Peyer's patch (tissue), 4 donors: ENCODE data around the gene ZNF775. TPM values are rescaled to one million over a fixed set of nuclear protein-coding genes. Genes with fewer than 3 reads are reported as not detected.

Source experiments
- DNase-seq, 3 donors: peaks; one replicate each; pipeline ENCODE4 v3.0.0-alpha.2; 2017 to 2019
- H3K27ac ChIP-seq, 4 donors: fragments of 200-600 bp; sonication (generic); one replicate each; pipeline ENCODE4 v1.5.1; 2016 to 2019
- H3K27me3 ChIP-seq, 2 donors: fragments of 200-600 bp; sonication (generic); one replicate each; pipeline ENCODE4 v1.5.1; 2019
- H3K36me3 ChIP-seq, 3 donors: fragments of 200-600 bp; sonication (generic); one replicate each; pipeline ENCODE4 v1.5.1; 2016 to 2019
- H3K4me1 ChIP-seq, 4 donors: fragments of 200-600 bp; sonication (generic); one replicate each; pipeline ENCODE4 v1.5.1; 2016 to 2019
- H3K4me3 ChIP-seq, 4 donors: fragments of 200-600 bp; sonication (generic); 1 replicate in 3 of 4; 2 replicates in 1 of 4; pipeline ENCODE4 v1.5.1; 2016 to 2019; ENCODE audit warnings: mild to moderate bottlenecking in 1 of 4
- H3K9me3 ChIP-seq, 4 donors: fragments of 200-600 bp; sonication (generic); one replicate each; pipeline ENCODE4 v1.5.1; 2016 to 2019; ENCODE audit warnings: mild to moderate bottlenecking in 1 of 4
- POLR2A ChIP-seq, 2 donors: fragments of 450-650 bp; IDR thresholded peaks; one replicate each; pipeline ENCODE4 v1.5.1; 2017; ENCODE audit warnings: antibody characterized with exemption in 2 of 2, mild to moderate bottlenecking in 2 of 2, moderate library complexity in 2 of 2
- total RNA-seq, 4 donors: library from RNA; depleted of rRNA; stranded (reverse); fragments of >200 nt; gene quantifications; one replicate each; pipeline ENCODE4 v1.1.0, GENCODE V29; 2016
- TF ChIP-seq, protein P1 (sequence below), 6 experiments: fragments of 450-650 bp in 4 of 6; fragments of 200-600 bp in 2 of 6; sonication (generic) in 1 of 6; IDR thresholded peaks; one replicate each; pipeline ENCODE4 v1.5.1; 2017 to 2019; ENCODE audit warnings: antibody characterized with exemption in 6 of 6, mild to moderate bottlenecking in 3 of 6, moderate library complexity in 1 of 6

The ZNF775 gene
- total RNA-seq, 4 donors from 2014 or later: 1.7 to 2.8 (median 2.5) TPM

DNA sequence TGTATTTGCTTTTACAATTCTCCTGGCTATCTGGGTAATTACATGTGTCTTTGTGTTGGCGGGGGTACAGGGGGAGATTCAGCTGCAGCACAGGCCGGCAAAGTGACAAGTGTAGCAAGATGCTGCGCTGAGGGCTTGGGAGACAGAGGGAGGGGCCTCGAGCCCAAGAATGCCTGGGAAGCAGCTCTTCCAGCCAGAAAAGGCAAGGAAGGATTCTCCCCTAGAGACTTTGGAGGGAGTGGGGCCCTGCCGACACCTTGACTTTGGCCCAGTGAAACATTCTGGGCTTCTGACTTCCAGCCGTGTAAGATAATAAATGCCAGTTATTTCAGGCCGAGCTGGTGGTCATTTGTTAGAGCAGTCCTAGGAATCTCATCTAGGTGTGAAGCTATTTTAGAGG, 17.7 kb upstream of the ZNF775 start:
- no peak overlapping the region for H3K27ac ChIP-seq
- TF ChIP-seq, protein P1, sequence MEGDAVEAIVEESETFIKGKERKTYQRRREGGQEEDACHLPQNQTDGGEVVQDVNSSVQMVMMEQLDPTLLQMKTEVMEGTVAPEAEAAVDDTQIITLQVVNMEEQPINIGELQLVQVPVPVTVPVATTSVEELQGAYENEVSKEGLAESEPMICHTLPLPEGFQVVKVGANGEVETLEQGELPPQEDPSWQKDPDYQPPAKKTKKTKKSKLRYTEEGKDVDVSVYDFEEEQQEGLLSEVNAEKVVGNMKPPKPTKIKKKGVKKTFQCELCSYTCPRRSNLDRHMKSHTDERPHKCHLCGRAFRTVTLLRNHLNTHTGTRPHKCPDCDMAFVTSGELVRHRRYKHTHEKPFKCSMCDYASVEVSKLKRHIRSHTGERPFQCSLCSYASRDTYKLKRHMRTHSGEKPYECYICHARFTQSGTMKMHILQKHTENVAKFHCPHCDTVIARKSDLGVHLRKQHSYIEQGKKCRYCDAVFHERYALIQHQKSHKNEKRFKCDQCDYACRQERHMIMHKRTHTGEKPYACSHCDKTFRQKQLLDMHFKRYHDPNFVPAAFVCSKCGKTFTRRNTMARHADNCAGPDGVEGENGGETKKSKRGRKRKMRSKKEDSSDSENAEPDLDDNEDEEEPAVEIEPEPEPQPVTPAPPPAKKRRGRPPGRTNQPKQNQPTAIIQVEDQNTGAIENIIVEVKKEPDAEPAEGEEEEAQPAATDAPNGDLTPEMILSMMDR (IDR thresholded peaks at IDR 0.05): no peak
- no peak for TF ChIP-seq POLR2A (IDR thresholded peaks at IDR 0.05)
- H3K36me3 ChIP-seq: no peaks in the 10 kb centered on the region
- H3K4me3 ChIP-seq: no peak overlapping the region
- peak in 1 of 3 donors; percentile 22 for DNase-seq
- H3K9me3 ChIP-seq: no peaks in the 10 kb centered on the region
- peaks cover 0 to 5% (median 2%) of the 10 kb centered on the region in 4 donors for H3K4me1 ChIP-seq
- no peaks in the 10 kb centered on the region for H3K27me3 ChIP-seq

DNA sequence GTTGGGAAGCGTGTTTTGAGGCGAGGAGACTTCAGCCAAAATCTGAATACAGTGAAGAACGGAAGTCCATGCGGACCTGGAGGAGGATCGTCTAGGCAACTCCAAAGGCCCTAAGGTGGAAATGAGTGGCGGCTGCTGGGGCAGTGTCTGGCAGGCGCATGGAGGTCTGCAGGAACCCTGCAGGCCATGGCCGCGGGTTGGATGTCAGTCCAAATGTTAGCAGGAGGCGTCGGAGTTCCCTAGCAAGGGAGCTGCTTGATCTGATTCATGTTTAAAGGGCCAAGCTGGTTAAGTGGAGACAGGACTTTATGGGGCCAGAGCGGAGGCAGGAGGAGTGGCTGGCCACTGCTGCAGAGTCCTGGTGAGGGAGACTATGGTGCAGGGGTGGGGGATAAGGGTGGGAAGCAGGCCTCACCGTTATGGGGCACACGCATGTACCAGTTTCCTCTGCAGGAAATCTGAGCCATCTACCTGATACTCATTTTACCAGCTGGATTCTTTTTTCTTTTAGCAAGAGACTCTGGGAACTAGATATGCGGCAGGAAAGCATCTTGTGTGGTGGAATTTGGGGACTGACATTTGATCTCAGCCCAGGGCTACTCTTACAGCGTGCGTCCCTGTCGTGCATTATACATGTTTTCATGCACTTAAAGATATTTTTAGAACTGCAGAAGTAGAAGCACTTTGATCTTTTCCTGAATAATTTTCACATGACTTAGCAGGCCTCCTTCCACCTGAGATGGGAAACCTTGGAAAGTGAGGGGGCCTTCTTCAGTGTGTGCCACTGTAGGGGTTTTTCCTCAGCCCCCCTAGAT, 17.1 kb upstream of the ZNF775 start:
- no peak overlapping the region for H3K27ac ChIP-seq
- no peak overlapping the region for H3K4me3 ChIP-seq
- TF ChIP-seq, protein P1 (IDR thresholded peaks at IDR 0.05): no peak
- TF ChIP-seq POLR2A (IDR thresholded peaks at IDR 0.05): no peak
- H3K9me3 ChIP-seq: no peaks in the 10 kb centered on the region
- DNase-seq: peak in 1 of 3 donors; percentile 34
- no peaks in the 10 kb centered on the region for H3K36me3 ChIP-seq
- H3K4me1 ChIP-seq: peaks cover 0 to 5% (median 2%) of the 10 kb centered on the region in 4 donors
- H3K27me3 ChIP-seq: no peaks in the 10 kb centered on the region

DNA sequence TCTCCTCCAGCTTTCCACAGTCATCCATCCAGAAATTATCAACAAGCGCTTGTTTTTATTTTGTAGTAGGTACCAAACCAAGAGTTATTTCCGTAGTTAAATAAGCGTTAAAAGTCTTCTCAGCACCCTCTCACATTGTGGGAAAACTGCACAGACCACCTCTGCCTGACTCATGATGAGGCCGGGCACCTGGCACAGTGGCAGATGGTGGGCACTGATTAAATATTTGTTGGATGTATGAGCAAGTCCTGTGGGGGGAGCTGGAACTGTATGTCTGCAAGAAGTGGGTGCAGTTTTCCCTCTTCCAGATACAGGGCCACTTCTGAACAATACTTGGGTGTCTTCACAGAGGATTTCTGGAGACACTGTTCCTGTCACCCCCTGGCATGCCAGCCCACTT, 15.8 kb upstream of the ZNF775 start:
- no peaks in the 10 kb centered on the region for H3K27me3 ChIP-seq
- TF ChIP-seq, protein P1 (IDR thresholded peaks at IDR 0.05): no peak
- no peak for TF ChIP-seq POLR2A (IDR thresholded peaks at IDR 0.05)
- peaks cover 0 to 11% (median 8%) of the 10 kb centered on the region in 4 donors for H3K4me1 ChIP-seq
- H3K9me3 ChIP-seq: no peaks in the 10 kb centered on the region
- no peaks in the 10 kb centered on the region for H3K36me3 ChIP-seq
- DNase-seq: no peak
- H3K4me3 ChIP-seq: no peak overlapping the region
- peak overlapping the region in 1 of 4 donors; percentile 18 for H3K27ac ChIP-seq

DNA sequence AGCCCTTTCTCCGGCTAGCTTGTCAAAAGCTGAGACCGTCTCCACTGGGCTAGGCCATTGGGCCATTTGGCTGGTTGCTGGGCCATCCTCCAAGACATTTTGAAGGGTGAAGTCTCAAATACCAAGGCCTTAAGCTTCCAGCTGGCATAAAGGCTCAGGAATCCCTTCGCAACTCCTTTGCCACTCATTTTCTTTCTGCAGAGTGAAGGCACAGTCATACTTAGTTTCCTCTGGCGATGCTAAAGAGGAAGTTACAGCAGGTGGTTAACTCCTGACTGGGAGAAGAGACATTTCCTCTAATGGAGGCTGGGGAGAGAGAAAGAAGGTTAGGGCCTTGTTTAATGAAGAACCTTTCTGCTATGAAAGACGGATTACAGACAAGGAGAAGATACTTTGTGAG, 15.3 kb upstream of the ZNF775 start:
- H3K36me3 ChIP-seq: no peaks in the 10 kb centered on the region
- peak overlapping the region in 1 of 4 donors; percentile 18 for H3K27ac ChIP-seq
- no peak overlapping the region for H3K4me3 ChIP-seq
- TF ChIP-seq, protein P1 (IDR thresholded peaks at IDR 0.05): no peak
- TF ChIP-seq POLR2A (IDR thresholded peaks at IDR 0.05): no peak
- no peaks in the 10 kb centered on the region for H3K9me3 ChIP-seq
- H3K4me1 ChIP-seq: peaks cover 0 to 11% (median 8%) of the 10 kb centered on the region in 4 donors
- no peaks in the 10 kb centered on the region for H3K27me3 ChIP-seq
- no peak for DNase-seq

DNA sequence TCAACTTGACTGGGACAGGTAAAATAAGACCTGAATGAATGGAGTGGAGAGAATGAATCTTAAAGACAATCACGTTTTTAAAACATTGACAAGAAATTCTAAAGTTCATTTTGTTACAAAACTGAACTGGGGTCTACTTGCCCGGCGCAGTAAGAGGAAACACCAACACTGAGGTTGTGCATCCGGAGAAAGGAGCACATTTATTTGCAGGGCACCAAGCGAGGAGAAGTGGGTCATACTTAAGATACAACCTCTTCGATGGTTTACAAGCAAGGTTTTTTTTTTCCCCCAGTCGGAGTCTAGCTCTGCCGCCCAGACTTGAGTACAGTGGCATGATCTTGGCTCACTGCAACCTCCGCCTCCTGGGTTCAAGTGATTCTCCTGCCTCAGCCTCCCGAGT, 13.9 kb upstream of the ZNF775 start:
- H3K36me3 ChIP-seq: no peaks in the 10 kb centered on the region
- peaks cover 0 to 20% (median 15%) of the 10 kb centered on the region in 4 donors for H3K4me1 ChIP-seq
- peak in 1 of 3 donors; percentile 34 for DNase-seq
- peak overlapping the region in 3 of 4 donors; percentile 24 to 98 (median 35) for H3K27ac ChIP-seq
- H3K9me3 ChIP-seq: no peaks in the 10 kb centered on the region
- TF ChIP-seq, protein P1 (IDR thresholded peaks at IDR 0.05): no peak
- TF ChIP-seq POLR2A (IDR thresholded peaks at IDR 0.05): no peak
- no peak overlapping the region for H3K4me3 ChIP-seq
- H3K27me3 ChIP-seq: no peaks in the 10 kb centered on the region
